HG03521 (cell line): ENCODE results near the gene CHAT.
A peak's percentile ranks its signal among the peaks of the same experiment; 100 is the strongest.
"Not testable (repeated sequence)": the region's sequence is repeated elsewhere in the genome, so short reads cannot be mapped to it uniquely, and the experiment has no call there.

Source experiments
- ATAC-seq: cut with Tn5 transposase; IDR thresholded peaks from one replicate; pipeline ENCODE4 v1.9.1; 2021; ENCODE audit warnings: mild to moderate bottlenecking, moderate library complexity; ENCODE audit not compliant: unreplicated experiment

Gene CHAT

DNA sequence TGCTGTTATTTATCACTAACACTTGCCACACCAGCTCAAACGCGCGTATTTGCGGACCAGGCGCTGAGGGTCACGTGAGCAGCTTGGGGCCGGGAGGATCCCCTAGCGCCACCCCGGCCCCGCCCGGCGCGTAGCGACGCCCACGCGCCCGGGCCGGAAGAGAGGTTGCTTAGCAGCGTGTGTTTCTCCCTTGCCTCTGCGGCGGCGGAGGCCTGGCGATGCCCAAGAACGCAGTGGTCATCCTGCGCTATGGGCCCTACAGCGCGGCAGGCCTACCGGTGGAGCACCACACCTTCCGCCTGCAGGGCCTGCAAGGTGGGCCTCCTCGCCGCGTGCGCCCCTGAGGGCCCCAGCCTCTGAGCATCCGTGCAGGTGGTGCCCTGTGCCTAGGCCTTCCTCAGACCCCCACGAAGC is 65.7 kb downstream of the CHAT start, which contains the start of gene C10orf53:
C10orf53 (plus strand) TSS at position 172 of the 414 bp plus-strand sequence; CDS start at position 219, 47 bp downstream.
- peak; percentile 66 for ATAC-seq

DNA sequence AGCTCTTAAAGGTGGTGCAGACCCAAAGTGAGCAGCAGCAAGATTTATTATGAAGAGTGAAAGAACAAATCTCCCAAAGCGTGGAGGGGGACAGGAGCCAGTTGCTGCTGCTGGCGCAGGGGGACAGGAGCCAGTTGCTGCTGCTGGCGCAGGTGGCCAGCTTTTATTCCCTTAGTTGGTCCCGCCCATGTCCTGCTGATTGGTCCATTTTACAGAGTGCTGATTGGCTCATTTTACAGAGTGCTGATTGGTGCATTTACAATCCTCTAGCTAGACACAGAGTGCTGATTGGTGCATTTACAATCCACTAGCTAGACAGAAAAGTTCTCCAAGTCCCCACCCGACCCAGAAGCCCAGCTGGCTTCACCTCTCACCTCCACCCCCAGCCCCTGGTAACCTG is 68.6 kb downstream of the CHAT start:
- ATAC-seq, result not testable (repeated sequence)

DNA sequence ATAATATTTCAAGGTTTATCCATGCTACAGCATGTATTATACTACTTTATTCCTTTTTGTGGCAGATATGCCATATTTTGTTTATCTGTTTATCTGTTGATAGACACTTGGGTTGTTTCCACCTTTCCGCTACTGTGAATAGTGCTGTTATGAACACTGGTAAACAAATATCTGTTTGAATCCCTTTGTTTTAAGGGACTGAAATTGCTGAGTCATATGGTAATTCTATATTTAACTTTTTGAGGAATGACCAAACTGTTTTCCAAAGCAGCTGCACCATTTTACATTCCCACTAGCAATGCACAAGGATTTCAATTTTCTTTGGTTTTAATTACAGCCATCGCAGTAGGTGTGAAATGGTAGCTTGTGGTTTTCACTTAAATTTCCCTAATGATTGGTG is 69.0 kb downstream of the CHAT start:
- no peak for ATAC-seq

DNA sequence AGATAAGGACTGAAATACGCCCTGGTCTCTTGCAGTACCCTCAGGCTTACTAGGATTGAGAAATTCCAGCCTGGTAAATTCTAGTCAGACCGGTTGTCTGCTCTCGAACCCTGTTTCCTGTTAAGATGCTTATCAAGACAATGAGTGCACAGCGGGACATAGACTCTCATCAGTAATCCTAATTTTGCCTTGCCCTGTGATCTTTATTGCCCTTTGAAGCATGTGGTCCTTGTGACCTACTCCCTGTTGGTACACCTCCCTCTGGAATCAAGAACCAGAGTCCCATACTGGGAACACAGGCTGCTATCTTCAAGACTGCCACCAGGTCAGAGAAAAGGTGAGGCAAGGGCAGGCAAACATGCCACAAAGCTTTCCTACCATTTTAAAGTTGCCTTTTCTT is 72.8 kb downstream of the CHAT start:
- ATAC-seq, result no peak

DNA sequence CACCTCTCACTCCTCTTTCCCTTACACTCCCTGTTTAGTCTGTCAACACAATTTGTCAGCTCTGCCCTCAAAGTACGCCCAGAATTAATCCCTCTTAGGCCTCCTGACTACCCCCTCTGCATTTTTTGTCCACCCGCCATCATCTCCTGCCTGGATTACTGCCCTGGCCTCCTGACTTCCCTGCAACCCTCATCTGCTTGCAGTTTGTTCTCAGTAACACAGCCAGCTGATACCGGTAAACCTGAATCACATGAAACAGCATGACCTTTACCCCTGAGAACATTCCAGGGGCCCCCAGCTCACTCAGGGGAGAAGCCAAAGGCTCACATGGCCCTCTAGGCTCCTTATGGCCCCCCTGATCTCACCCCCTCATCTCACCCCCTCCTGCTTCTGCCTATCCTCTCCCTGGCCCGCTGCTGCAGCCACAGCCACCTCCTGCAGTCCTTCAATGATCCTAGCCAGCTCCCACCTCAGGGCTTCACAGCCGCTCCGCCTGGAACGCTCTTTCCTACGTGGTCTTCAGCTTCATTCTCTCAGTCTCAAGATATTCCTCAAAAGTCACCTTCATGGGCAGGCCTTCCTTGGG is 74.5 kb downstream of the CHAT start:
- ATAC-seq, result no peak

DNA sequence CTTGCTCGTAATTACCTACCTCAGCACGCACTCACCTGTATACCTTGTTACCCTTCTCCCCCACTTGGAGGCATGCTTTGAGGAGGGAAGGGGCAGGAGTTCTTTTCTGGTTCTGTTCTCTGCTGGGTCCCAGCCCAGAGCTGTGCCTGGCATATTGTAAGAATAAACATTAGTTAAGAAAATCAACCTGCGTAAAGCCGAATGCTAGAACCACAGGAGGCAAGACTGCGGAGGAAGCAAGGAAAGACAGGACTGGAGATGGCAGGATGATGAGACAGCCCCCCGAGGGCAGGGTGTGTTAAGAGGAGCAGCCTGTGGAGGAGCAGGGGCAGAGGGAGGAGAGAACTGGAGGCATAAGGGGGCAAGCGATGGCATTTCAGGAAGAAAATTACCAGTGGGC is 75.1 kb downstream of the CHAT start:
- no peak for ATAC-seq

DNA sequence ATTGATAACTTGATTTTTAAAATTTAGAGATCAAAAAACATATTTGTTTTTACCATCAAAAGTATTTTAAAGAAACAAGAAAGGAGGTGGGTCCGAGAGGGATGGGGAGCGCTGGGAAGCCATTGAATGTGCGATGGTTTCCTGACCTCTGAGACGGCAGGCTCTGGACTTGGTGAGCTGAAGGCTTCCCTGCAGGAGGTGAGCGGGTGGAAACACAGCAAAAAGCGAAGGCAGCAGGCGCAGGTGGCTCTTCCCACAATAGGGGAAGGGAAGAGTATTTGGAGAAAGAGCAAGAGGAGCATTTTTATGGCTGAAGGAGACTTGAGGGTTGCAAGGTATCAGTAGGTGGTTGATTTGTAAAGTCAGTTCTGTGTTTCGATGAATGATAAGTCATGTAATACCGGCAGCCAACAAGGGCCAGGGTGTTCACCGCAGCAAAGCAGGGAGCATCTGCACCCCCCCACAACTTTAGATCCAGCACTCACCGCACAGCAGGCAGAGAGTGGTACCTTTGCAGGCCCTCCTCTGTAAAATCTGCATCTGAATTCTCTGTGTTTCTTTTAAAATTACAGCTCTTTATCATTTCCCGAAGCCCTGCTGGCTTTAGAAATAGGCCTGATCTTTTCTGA is 76.2 kb downstream of the CHAT start:
- ATAC-seq, result no peak

DNA sequence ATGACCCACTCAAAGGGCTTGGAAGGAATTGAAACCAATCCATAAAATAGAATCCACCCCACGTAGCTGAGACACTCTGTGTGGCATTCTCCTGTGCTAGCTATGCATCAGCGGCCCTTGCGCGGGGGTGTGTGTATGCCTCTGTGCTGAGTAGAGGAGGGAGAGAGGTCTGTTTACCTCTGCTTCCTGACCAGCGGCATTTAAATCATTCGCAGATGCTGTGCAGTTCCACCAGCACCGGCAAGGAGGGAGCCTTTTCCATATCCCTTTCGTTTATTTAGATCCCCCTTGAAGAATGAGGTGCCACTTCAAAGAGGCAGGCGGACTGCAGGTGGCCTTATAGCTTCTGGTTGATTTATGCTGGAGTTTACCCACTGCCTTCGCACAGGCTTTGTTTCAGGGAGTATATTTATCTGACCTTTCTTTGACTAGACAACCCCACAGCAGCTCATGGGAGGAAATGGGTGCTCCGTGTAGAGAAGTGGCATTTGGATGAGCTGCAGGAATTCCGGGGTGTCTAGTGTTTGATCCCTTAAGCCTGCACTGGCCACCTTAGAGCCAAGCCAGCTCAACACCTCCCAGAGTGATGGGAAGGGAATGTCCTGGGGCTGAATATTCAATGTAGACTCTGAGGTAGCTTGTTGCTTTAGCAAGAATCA is 77.0 kb downstream of the CHAT start:
- no peak for ATAC-seq

DNA sequence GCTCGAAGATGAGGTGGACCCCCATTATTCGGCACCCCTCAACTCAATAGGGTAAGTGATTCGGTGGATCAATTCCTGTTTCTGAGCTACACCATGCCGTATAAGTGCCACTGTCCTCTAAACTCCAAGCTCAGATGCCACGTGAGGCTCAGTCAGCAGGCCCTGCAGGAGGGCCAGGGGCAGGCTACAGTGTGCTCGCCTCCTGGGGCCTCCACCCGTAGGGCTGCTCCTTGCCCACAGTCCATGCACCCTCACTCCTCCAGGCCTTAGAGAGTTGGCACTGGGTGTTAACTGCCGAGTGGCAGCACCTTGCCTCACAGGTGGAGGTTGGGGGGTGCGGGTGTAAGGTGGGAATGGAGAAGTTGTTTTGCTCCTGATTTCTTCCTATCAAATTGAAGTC is 77.8 kb downstream of the CHAT start:
- no peak for ATAC-seq

DNA sequence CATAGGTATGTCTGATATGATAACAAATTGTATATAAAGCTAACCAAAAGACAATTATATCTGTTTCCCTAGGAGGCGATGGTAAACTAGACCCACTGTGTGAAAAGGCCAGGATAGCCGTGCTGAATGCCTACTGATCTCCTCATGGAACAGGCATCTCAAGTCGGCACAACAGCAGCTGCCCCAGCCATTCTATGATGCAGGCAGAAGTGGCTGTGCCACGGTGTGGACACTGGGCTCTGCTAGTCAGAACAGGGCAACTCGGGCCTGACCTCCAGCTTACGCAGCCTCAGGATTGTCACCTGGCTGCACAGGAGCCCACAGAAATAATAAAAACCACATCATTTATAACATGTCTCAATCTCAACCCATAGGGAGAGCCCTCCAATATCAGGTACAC is 80.6 kb downstream of the CHAT start:
- no peak for ATAC-seq

DNA sequence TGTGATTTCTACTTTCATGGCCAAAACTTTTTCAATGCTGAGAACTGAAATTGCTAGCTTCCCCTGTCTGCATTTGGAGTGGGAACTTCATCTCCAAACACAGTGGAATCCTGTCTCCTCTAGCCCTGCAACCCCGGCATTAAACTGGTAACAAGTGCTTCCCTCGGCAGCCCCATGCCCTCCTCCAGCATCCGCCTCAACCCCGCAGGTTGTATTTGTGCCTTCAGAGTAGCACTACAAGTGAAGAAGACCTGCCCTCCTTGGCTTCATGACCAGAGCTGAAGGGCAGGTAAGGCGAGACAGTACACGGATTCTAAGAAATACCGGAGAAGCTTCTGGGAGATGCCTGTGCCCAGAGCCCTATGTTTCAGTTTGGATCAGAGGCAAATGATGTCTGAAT is 82.5 kb downstream of the CHAT start:
- ATAC-seq, result no peak

DNA sequence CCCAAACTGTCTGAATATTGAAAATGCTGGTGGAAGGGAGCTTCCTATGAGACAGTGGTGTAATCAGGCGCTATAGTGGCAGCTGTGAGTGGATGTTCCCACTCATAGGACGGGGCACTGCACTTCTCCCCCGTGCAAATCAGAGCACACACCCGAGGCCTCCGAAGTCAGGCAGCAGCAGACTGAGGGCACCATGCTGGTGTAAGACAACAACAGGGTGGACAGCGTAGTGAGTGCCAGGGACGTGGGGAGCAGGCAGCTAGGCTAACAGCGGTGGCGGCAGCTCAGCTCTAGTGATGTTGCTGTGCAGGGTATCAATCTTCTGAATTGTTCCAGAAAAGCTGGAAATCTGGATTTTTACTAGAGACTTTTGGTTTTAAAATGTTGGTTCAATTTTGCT is 84.8 kb downstream of the CHAT start:
- no peak for ATAC-seq

DNA sequence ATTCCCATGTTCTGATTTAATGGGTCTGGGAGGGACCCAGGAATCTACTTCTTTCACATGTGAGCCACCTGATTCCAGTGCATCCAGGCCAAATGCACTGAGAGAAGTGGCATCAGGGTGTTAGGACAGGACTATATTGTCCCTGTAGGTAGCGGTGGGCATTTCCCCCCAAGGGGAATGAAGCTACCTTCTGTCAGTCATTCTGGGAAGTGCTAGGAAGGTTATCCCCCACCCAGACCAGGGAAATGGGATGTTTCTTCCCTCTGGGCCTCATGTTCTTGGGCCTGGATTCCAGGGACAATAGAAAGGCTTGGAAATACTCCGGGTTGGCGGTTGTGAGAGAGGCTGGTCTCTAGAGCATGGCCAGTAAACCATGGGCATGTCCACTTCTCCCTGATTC is 86.4 kb downstream of the CHAT start:
- no peak for ATAC-seq

DNA sequence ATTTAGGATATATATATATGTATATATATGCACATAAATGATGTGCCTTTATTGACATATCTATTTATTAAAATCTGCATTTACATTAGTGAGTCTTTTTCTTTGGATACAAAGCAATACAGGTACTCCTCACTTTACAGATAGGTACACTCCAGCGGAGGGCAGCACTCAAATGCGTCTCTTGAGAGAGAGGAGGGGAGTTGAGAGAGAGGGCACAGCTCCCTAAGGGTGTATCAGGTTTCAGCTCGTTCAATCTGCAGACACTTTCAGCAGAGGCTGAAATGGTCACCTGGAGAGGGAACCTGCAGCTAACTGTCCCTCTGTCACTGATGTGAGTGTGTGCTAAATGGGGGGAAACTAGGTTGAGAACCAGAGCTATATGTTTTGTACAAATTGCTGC is 87.2 kb downstream of the CHAT start:
- no peak for ATAC-seq

DNA sequence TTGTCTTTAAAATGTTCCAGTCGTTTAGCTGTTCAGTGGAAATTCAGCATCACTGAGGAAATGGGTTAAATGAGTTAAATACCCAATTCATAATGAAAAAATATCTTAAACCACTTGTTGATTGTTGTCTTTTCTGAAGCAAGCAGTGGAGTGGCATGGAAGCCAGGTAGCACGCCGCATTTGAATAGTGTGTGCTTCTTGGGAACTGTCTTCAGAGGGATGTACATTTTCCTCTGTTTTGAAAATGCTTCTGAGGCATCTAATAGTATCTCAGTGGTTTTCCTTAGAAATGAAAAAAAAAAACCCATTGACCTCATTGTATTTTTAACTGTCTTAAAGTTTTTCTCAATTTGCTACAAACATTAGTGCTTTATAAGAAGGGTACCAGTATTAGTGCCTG is 93.7 kb downstream of the CHAT start:
- ATAC-seq, result no peak

DNA sequence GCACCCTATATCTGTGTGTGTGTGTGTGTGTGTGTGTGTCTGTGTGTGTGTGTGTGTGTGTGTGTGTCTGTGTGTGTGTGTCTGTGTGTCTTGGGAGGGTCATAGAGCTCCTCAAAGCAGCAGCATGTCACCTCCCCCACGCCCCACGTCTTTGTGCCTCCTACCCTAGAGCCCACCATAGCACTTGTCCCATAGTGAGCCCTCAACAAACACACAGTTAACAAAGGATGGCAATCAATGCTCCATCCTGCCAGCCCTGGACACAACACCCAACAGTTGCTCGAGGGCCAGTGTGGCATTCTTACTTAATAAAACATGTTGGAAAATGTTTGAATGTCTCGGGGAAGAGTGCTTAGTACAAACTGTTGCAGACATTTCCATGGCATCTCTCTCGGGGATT is 96.1 kb downstream of the CHAT start:
- no peak for ATAC-seq

DNA sequence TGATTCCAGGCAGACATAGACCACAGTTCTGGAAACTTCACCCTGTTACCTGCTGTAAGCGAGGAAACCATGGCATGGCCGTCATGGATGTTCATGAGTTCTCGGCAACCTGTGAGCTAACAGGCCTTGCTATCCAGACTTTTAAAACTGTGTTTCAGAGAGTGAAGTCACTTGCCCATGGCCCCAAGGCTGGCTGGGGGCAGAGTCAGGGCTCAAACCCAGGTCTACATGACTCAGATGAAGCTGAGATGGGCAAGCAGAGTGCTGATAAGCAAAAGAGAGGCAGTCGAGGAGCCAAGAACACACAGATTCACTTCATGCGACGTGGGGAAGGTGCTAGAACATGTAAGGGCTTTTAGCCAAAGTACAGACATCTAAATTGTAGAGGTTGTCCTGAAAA is 97.1 kb downstream of the CHAT start:
- ATAC-seq, result no peak

DNA sequence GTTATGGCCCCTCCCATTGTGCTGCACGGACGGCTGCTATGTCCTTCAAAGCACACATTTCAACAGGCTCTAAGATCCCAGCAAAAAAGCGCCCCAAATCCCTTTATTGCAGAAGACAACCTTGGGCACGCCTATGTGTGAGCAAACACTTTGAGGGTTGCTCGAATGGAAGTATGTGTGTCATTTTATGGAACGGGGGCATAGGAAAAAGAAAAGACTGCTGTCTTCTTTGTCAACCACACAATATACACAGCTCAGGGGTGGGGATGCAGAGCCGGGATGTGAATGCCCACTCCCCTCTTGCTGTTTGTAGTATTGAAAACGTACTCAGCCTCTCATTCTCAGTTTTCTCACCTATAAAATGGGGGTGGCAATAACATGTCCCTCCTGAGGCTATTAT is 97.6 kb downstream of the CHAT start:
- ATAC-seq, result no peak

DNA sequence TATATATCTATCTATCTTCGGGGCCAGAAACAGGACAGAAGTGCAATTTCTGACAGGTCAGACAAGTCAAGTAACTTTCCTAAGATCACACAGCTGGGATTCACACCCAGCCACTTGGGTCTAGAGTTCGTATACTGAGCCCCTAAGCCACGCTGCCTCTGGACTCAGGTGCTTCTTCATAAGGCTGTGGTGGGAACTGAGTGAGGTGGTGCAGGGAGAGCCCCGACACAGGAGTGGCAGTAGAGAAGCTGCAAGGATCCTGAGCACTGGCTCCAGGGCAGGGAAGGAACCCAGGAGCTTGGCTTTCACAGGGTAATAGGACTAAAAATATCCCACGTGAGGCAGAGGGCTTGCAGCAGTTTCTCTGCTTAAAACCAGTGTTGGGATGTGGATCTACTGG is 99.4 kb downstream of the CHAT start:
- no peak for ATAC-seq
